Head of caudate nucleus (tissue), 42 donors: ENCODE results near the gene GNG11.

ENCODE experiments used
- DNase-seq, 42 donors: peaks; one replicate each; pipeline versions ENCODE4 v3.0.0 to v3.0.0-alpha.2; 2020 to 2021; ENCODE audit warnings: mixed read lengths in 7 of 42
- intact Hi-C: fragments of 100-400 bp; cut with DNase I; formaldehyde crosslinking; loops from one replicate; pipeline ENCODE4 v1.15.0; 2022

GNG11 gene

GRCh38 chr7:93921607-93922566 is at the start of gene GNG11:
GNG11 (plus strand) TSS chr7:93921735; CDS start chr7:93922138, 403 bp downstream.
- intact Hi-C loops = no loop called here
- DNase-seq = peak; percentile 17 to 84 (median 62)

- DNase-seq = no peak
- intact Hi-C loops = no loop called here
These were observed 47.4 kb upstream of the GNG11 start for GRCh38 chr7:93873998-93874574.

- intact Hi-C loops = no loop called here
- DNase-seq = no peak
These were observed 43.8 kb upstream of the GNG11 start for GRCh38 chr7:93877742-93878141.

- intact Hi-C loops = no loop called here
- DNase-seq = no peak
These were observed 42.2 kb upstream of the GNG11 start for GRCh38 chr7:93879356-93879755.

GRCh38 chr7:93882468-93882867 is 39.1 kb upstream of the GNG11 start:
- intact Hi-C loops = no loop called here
- no peak for DNase-seq

GRCh38 chr7:93883078-93883916 is 38.2 kb upstream of the GNG11 start:
- intact Hi-C loops = no loop called here

GRCh38 chr7:93883917-93884345 is 37.6 kb upstream of the GNG11 start:
- intact Hi-C loops = no loop called here
- no peak for DNase-seq

More at GRCh38 chr7:93883078-93883916, 38.2 kb upstream of the GNG11 start:
- no peak for DNase-seq

- no peak for DNase-seq
- intact Hi-C loops = no loop called here
These were observed 37.0 kb upstream of the GNG11 start for GRCh38 chr7:93884541-93884940.

GRCh38 chr7:93889261-93889660 is 32.3 kb upstream of the GNG11 start:
- intact Hi-C loops = no loop called here
- no peak for DNase-seq

- intact Hi-C loops = no loop called here
- peak in 6 of 42 donors; percentile 0 to 29 (median 16) for DNase-seq
These were observed 31.5 kb upstream of the GNG11 start for GRCh38 chr7:93890041-93890463.

- peak in 6 of 42 donors; percentile 2 to 33 (median 12) for DNase-seq
- intact Hi-C loops = no loop called here
These were observed 31.0 kb upstream of the GNG11 start, which contains the start of gene TFPI2 for GRCh38 chr7:93890464-93891068. TFPI2 (minus strand) TSS chr7:93890753; CDS start chr7:93890678, 75 bp downstream.

GRCh38 chr7:93894426-93894825 is 27.1 kb upstream of the GNG11 start:
- intact Hi-C loops = no loop called here
- no peak for DNase-seq

GRCh38 chr7:93894966-93895640 is 26.4 kb upstream of the GNG11 start:
- DNase-seq = no peak
- intact Hi-C loops = no loop called here

- DNase-seq = no peak
- intact Hi-C loops = no loop called here
These were observed 25.5 kb upstream of the GNG11 start for GRCh38 chr7:93895859-93896600.

GRCh38 chr7:93897680-93898079 is 23.9 kb upstream of the GNG11 start:
- intact Hi-C loops = no loop called here

GRCh38 chr7:93902777-93903423 is 18.6 kb upstream of the GNG11 start:
- DNase-seq = peak in 6 of 42 donors; percentile 12 to 58 (median 24)
- intact Hi-C loops = no loop called here

More at GRCh38 chr7:93897680-93898079, 23.9 kb upstream of the GNG11 start:
- no peak for DNase-seq

GRCh38 chr7:93906267-93906666 is 15.3 kb upstream of the GNG11 start, which contains the start of gene GNGT1:
GNGT1 (plus strand) TSS chr7:93906567; CDS start chr7:93906747, 180 bp downstream.
- DNase-seq = no peak
- intact Hi-C loops = no loop called here
